Measurements from ENCODE around the gene RAD18.

Gene RAD18

GRCh38 chr3:8882642-8883041 is 80.6 kb downstream of the RAD18 start:
- Histone ChIP-seq H3K4me1 (ENCODE audit: control insufficient read depth in 2 of 2, insufficient read depth in 1 of 2, low read depth in 1 of 2, low read length in 2 of 2) (peaks cover 2 to 8% of the 10 kb centered on the region in 2 donors), H2AK5ac (ENCODE audit: low read depth, low read length) (no peak overlapping the region), H3K9me3 (replicated peaks in 1 of 2; ENCODE audit: control insufficient read depth in 2 of 2, insufficient read depth in 1 of 2, low read depth in 1 of 2, low read length in 2 of 2) (peaks cover 3 to 23% of the 10 kb centered on the region in 2 donors), H3K27me3 (ENCODE audit: control insufficient read depth in 3 of 3, insufficient read depth in 3 of 3, low read depth in 1 of 3, low read length in 3 of 3) (no peaks in the 10 kb centered on the region), H2BK120ac (ENCODE audit: low read depth, low read length) (no peak overlapping the region), H3K9ac (ENCODE audit: low read depth, low read length, poor library complexity) (no peak overlapping the region), H3K4me2 (ENCODE audit: insufficient read depth, low read length, poor library complexity, severe bottlenecking) (no peak overlapping the region), H3K36me3 (replicated peaks in 1 of 2; ENCODE audit: control insufficient read depth in 2 of 2, insufficient read depth in 2 of 2, low read length in 2 of 2) (peaks cover 6 to 98% of the 10 kb centered on the region in 2 donors), H2BK15ac (ENCODE audit: low read length) (no peak overlapping the region), H3K79me1 (ENCODE audit: low read depth, low read length) (no peaks in the 10 kb centered on the region), H2BK5ac (ENCODE audit: low read length) (no peak overlapping the region), H3K27ac (replicated peaks; ENCODE audit: low read length) (no peak overlapping the region), H2AFZ (ENCODE audit: low read length) (no peak overlapping the region), H3K14ac (ENCODE audit: low read length) (no peak overlapping the region), H3K4ac (ENCODE audit: low read length) (no peak overlapping the region), H2BK12ac (ENCODE audit: low read length) (no peak overlapping the region), H3K23ac (ENCODE audit: low read depth, low read length, poor library complexity) (no peak overlapping the region), H4K91ac (ENCODE audit: low read depth, low read length, poor library complexity) (no peak overlapping the region), H3K4me3 (ENCODE audit: low read length in 2 of 2) (no peak overlapping the region), H4K8ac (ENCODE audit: low read depth, low read length) (no peak overlapping the region), H3K18ac (ENCODE audit: low read length) (no peak overlapping the region)
- no peak for DNase-seq (ENCODE audit: low spot score)
- WGBS, 2 donors (ENCODE audit: extremely low coverage in 2 of 2, insufficient read length in 2 of 2, insufficient replicate concordance in 1 of 2), result no CpG with 5 or more reads among the region's 3 CpGs

GRCh38 chr3:8882171-8882593 is 81.1 kb downstream of the RAD18 start:
- peaks cover 3 to 23% of the 10 kb centered on the region in 2 donors for H3K9me3 ChIP-seq (replicated peaks in 1 of 2; ENCODE audit: control insufficient read depth in 2 of 2, insufficient read depth in 1 of 2, low read depth in 1 of 2, low read length in 2 of 2)
- H3K23ac ChIP-seq (ENCODE audit: low read depth, low read length, poor library complexity), result no peak overlapping the region
- H3K36me3 ChIP-seq (replicated peaks in 1 of 2; ENCODE audit: control insufficient read depth in 2 of 2, insufficient read depth in 2 of 2, low read length in 2 of 2), result peaks cover 6 to 98% of the 10 kb centered on the region in 2 donors
- peaks cover 2 to 8% of the 10 kb centered on the region in 2 donors for H3K4me1 ChIP-seq (ENCODE audit: control insufficient read depth in 2 of 2, insufficient read depth in 1 of 2, low read depth in 1 of 2, low read length in 2 of 2)
- H2AK5ac ChIP-seq (ENCODE audit: low read depth, low read length), result no peak overlapping the region
- DNase-seq (ENCODE audit: low spot score), result no peak
- H3K79me1 ChIP-seq (ENCODE audit: low read depth, low read length), result no peaks in the 10 kb centered on the region
- no peak overlapping the region for H3K9ac ChIP-seq (ENCODE audit: low read depth, low read length, poor library complexity)
- H3K4ac ChIP-seq (ENCODE audit: low read length), result no peak overlapping the region
- no peak overlapping the region for H3K4me2 ChIP-seq (ENCODE audit: insufficient read depth, low read length, poor library complexity, severe bottlenecking)
- H3K27ac ChIP-seq (replicated peaks; ENCODE audit: low read length), result no peak overlapping the region
- H4K8ac ChIP-seq (ENCODE audit: low read depth, low read length), result no peak overlapping the region
- no peak overlapping the region for H3K18ac ChIP-seq (ENCODE audit: low read length)
- no peaks in the 10 kb centered on the region for H3K27me3 ChIP-seq (ENCODE audit: control insufficient read depth in 3 of 3, insufficient read depth in 3 of 3, low read depth in 1 of 3, low read length in 3 of 3)
- H2AFZ ChIP-seq (ENCODE audit: low read length), result no peak overlapping the region
- no peak overlapping the region for H2BK15ac ChIP-seq (ENCODE audit: low read length)
- H2BK120ac ChIP-seq (ENCODE audit: low read depth, low read length), result no peak overlapping the region
- no peak overlapping the region for H3K4me3 ChIP-seq (ENCODE audit: low read length in 2 of 2)
- H2BK5ac ChIP-seq (ENCODE audit: low read length), result no peak overlapping the region
- no peak overlapping the region for H2BK12ac ChIP-seq (ENCODE audit: low read length)
- H3K14ac ChIP-seq (ENCODE audit: low read length), result no peak overlapping the region
- no CpG with 5 or more reads among the region's 3 CpGs for WGBS, 2 donors (ENCODE audit: extremely low coverage in 2 of 2, insufficient read length in 2 of 2, insufficient replicate concordance in 1 of 2)
- H4K91ac ChIP-seq (ENCODE audit: low read depth, low read length, poor library complexity), result no peak overlapping the region

- no peak overlapping the region for H4K91ac ChIP-seq (ENCODE audit: low read depth, low read length, poor library complexity)
- no peak overlapping the region for H3K4ac ChIP-seq (ENCODE audit: low read length)
- H3K23ac ChIP-seq (ENCODE audit: low read depth, low read length, poor library complexity), result no peak overlapping the region
- no peak overlapping the region for H3K4me3 ChIP-seq (ENCODE audit: low read length in 2 of 2)
- peaks cover 3 to 15% of the 10 kb centered on the region in 2 donors for H3K9me3 ChIP-seq (replicated peaks in 1 of 2; ENCODE audit: control insufficient read depth in 2 of 2, insufficient read depth in 1 of 2, low read depth in 1 of 2, low read length in 2 of 2)
- H2BK15ac ChIP-seq (ENCODE audit: low read length), result no peak overlapping the region
- H2AK5ac ChIP-seq (ENCODE audit: low read depth, low read length), result no peak overlapping the region
- H4K8ac ChIP-seq (ENCODE audit: low read depth, low read length), result no peak overlapping the region
- no CpG with 5 or more reads among the region's 5 CpGs for WGBS, 2 donors (ENCODE audit: extremely low coverage in 2 of 2, insufficient read length in 2 of 2, insufficient replicate concordance in 1 of 2)
- no peak overlapping the region for H2BK5ac ChIP-seq (ENCODE audit: low read length)
- no peak for DNase-seq (ENCODE audit: low spot score)
- H3K9ac ChIP-seq (ENCODE audit: low read depth, low read length, poor library complexity), result no peak overlapping the region
- H3K14ac ChIP-seq (ENCODE audit: low read length), result no peak overlapping the region
- H2BK12ac ChIP-seq (ENCODE audit: low read length), result no peak overlapping the region
- H3K27me3 ChIP-seq (ENCODE audit: control insufficient read depth in 3 of 3, insufficient read depth in 3 of 3, low read depth in 1 of 3, low read length in 3 of 3), result no peaks in the 10 kb centered on the region
- no peak overlapping the region for H3K18ac ChIP-seq (ENCODE audit: low read length)
- H3K27ac ChIP-seq (replicated peaks; ENCODE audit: low read length), result no peak overlapping the region
- no peak overlapping the region for H3K4me2 ChIP-seq (ENCODE audit: insufficient read depth, low read length, poor library complexity, severe bottlenecking)
- H2AFZ ChIP-seq (ENCODE audit: low read length), result no peak overlapping the region
- H3K4me1 ChIP-seq (ENCODE audit: control insufficient read depth in 2 of 2, insufficient read depth in 1 of 2, low read depth in 1 of 2, low read length in 2 of 2), result peaks cover 2 to 8% of the 10 kb centered on the region in 2 donors
- H3K79me1 ChIP-seq (ENCODE audit: low read depth, low read length), result no peaks in the 10 kb centered on the region
- no peak overlapping the region for H2BK120ac ChIP-seq (ENCODE audit: low read depth, low read length)
- H3K36me3 ChIP-seq (replicated peaks in 1 of 2; ENCODE audit: control insufficient read depth in 2 of 2, insufficient read depth in 2 of 2, low read length in 2 of 2), result peaks cover 4 to 87% of the 10 kb centered on the region in 2 donors
Measured at GRCh38 chr3:8879347-8879944, 83.8 kb downstream of the RAD18 start.

GRCh38 chr3:8875836-8876235 is 87.4 kb downstream of the RAD18 start:
- H3K9me3 ChIP-seq (replicated peaks in 1 of 2; ENCODE audit: control insufficient read depth in 2 of 2, insufficient read depth in 1 of 2, low read depth in 1 of 2, low read length in 2 of 2), result peaks cover 0 to 1% of the 10 kb centered on the region in 2 donors
- no peak overlapping the region for H2BK5ac ChIP-seq (ENCODE audit: low read length)
- no peak overlapping the region for H2BK15ac ChIP-seq (ENCODE audit: low read length)
- H3K27me3 ChIP-seq (ENCODE audit: control insufficient read depth in 3 of 3, insufficient read depth in 3 of 3, low read depth in 1 of 3, low read length in 3 of 3), result no peaks in the 10 kb centered on the region
- H3K4me2 ChIP-seq (ENCODE audit: insufficient read depth, low read length, poor library complexity, severe bottlenecking), result no peak overlapping the region
- no peak overlapping the region for H3K14ac ChIP-seq (ENCODE audit: low read length)
- H3K23ac ChIP-seq (ENCODE audit: low read depth, low read length, poor library complexity), result no peak overlapping the region
- peaks cover 4 to 53% of the 10 kb centered on the region in 2 donors for H3K36me3 ChIP-seq (replicated peaks in 1 of 2; ENCODE audit: control insufficient read depth in 2 of 2, insufficient read depth in 2 of 2, low read length in 2 of 2)
- H3K18ac ChIP-seq (ENCODE audit: low read length), result no peak overlapping the region
- H3K4me1 ChIP-seq (ENCODE audit: control insufficient read depth in 2 of 2, insufficient read depth in 1 of 2, low read depth in 1 of 2, low read length in 2 of 2), result no peaks in the 10 kb centered on the region
- no peak overlapping the region for H2AK5ac ChIP-seq (ENCODE audit: low read depth, low read length)
- no peak overlapping the region for H4K8ac ChIP-seq (ENCODE audit: low read depth, low read length)
- H3K4ac ChIP-seq (ENCODE audit: low read length), result no peak overlapping the region
- H2BK120ac ChIP-seq (ENCODE audit: low read depth, low read length), result no peak overlapping the region
- no peak overlapping the region for H3K27ac ChIP-seq (replicated peaks; ENCODE audit: low read length)
- DNase-seq (ENCODE audit: low spot score), result no peak
- H3K9ac ChIP-seq (ENCODE audit: low read depth, low read length, poor library complexity), result no peak overlapping the region
- H4K91ac ChIP-seq (ENCODE audit: low read depth, low read length, poor library complexity), result no peak overlapping the region
- H3K79me1 ChIP-seq (ENCODE audit: low read depth, low read length), result no peaks in the 10 kb centered on the region
- H3K4me3 ChIP-seq (ENCODE audit: low read length in 2 of 2), result no peak overlapping the region
- H2BK12ac ChIP-seq (ENCODE audit: low read length), result no peak overlapping the region
- H2AFZ ChIP-seq (ENCODE audit: low read length), result no peak overlapping the region

All from neuronal stem cell (in vitro differentiated cells).